Activated naive CD4-positive, alpha-beta T cell treated with Interleukin-2 at 50 U/mL for 16 hours (primary cell): ENCODE measurements around the gene AFAP1L2.

Experiments used
- DNase-seq: peaks from one replicate; pipeline ENCODE4 v3.0.0-alpha.2; 2020

AFAP1L2 gene

GRCh38 chr10:114308531-114309363, 95.6 kb downstream of the AFAP1L2 start:
- no peak for DNase-seq

DNA sequence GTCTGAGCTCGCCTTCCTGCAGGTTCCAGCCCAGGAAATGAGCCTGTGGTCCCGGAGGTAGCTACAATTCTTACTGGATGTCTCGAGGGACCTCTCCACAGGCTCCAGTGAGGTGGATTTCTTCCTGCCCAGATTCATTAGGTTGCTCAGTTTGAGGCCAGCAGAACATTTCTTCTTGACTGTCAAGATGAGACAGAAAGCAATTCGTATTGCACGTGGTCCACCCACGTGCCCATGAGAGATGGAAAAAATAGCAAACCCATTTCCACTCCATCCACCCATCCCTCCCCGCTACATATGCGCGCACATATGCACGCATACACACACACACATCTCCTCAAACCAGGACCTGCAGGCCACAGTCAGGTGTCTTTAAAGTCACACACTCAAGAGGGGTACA, 96.6 kb downstream of the AFAP1L2 start:
- no peak for DNase-seq

GRCh38 chr10:114306116-114306973, 98.0 kb downstream of the AFAP1L2 start:
- no peak for DNase-seq

- DNase-seq: no peak
Measured at GRCh38 chr10:114305521-114305925, 98.8 kb downstream of the AFAP1L2 start.

DNA sequence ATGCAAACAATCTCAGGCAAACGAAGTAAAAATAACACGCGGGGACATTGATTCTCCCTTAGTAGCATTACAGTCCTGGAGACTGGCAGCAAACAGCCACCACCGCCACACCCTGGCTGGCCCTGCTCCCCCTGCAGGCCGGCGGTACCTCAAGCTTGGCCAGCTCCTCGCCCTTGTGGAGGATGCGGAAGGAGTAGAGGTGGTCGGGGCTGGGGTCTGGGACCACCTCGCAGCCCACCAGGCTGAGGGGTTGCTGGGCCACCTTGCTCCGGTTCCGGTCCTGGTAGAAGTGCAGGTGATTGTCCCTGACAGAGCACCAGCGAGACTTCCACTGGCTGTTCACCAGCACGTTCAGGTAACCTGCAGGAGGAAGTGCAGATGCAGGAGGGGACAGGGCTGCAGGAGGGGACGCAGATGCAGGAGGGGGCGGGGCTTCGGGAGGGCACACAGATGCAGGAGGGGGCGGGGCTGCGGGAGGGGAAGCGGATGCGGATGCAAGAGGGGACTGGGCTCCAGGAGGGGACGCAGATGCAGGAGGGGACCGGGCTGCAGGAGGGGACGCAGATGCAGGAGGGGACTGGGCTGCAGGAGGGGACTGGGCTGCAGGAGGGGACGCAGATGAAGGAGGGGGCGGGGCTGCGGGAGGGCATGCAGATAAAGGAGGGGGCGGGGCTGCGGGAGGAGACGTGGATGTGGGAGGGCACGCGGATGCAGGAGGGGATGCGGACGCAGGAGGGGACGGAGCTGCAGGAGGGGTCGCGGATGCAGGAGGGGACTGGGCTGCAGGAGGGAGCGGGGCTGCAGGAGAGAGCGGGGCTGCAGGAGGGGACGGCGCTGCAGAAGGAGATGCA, 99.5 kb downstream of the AFAP1L2 start:
- peak; percentile 51 for DNase-seq

GRCh38 chr10:114304017-114304570, 100.2 kb downstream of the AFAP1L2 start:
- peak; percentile 71 for DNase-seq

- DNase-seq: no peak
Measured at GRCh38 chr10:114303556-114303955, 100.7 kb downstream of the AFAP1L2 start.

GRCh38 chr10:114301951-114302710, 102.2 kb downstream of the AFAP1L2 start:
- DNase-seq: no peak

DNA sequence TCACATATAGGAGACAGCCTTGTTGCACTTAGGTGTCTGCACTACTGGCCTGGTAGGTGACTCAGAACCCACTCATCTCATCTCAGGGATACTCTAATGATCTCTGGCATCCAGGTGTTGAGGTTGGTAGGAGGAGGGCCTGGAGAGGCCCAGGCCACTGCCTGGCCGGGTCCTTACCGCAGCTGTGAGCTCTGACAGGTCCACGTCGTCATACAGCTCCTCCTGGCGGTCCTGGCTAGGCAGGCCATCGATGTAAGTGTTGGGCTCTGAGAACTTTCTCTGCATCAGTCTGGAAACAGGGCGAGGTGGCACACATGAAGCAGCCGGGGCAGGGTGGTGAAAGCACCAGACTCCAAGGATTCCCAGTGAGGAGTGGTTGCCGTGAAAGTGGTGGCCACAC, 103.1 kb downstream of the AFAP1L2 start:
- no peak for DNase-seq

- DNase-seq: no peak
Measured at GRCh38 chr10:114300036-114300645, 104.2 kb downstream of the AFAP1L2 start.

DNA sequence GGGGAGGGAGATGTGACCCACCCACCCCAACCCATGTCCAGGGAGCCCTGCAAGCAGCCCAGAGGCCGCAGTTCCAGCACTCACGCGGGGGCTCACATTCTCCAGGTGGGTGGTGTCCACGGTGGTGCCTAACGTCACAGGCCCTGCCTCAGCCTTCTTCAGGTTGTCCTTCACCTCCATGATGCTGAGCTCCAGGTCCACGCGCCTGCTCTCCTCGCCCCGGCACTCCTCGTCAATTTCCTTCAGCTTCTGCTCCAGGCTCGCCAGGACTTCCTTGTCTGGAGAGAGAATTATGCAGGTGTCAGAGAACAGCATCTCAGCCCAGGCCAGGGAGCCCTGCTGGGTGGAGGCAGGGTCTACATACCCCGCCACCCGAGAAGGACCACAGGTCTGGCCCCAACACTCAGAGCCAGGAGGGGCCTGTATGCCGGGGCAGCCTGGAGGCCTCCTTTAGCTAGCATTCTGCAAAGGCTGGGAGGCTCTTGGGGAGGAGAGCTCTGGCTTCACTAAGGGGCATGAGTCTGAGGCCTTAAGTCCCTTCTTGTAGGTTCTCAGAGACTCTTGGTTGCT, 107.1 kb downstream of the AFAP1L2 start:
- DNase-seq: no peak

GRCh38 chr10:114295393-114295792, 108.9 kb downstream of the AFAP1L2 start:
- no peak for DNase-seq

DNA sequence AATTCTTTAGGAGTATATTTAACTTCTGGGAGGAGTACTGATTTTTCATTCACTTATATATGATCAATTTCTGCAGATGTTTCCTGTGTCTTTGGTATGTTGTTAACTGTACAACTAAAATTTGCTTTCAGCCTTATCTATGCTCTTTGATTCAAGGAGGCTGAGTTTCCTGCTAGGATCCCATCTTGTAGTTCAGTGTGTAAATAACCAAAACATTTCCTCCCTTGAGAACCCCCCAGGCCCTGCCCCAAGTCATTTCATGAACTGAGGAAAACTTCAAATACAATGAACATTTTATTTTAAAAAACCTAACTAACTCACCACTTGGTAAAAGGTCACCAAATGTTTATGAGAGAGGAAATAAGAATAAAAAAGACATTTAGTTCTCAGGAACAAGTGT, 109.8 kb downstream of the AFAP1L2 start:
- no peak for DNase-seq

DNA sequence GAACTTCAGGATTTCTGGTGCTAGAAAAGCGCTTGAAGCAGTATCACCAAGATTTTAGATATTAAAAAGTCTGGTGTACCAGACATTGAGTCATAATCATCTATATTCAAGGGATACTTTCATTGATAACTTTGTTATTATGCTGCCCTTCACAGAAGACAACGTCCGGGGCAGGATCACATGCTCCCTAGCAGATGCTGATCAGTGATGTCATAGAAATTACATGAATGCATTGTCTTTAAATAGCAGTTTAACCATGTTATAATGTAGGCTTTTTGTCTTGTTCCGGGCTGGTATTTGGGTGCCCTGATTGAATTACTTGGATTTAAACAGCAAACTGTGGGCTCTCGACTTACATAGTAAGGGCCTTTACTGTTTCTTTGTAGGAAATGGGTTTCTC, 111.2 kb downstream of the AFAP1L2 start:
- DNase-seq: no peak

DNA sequence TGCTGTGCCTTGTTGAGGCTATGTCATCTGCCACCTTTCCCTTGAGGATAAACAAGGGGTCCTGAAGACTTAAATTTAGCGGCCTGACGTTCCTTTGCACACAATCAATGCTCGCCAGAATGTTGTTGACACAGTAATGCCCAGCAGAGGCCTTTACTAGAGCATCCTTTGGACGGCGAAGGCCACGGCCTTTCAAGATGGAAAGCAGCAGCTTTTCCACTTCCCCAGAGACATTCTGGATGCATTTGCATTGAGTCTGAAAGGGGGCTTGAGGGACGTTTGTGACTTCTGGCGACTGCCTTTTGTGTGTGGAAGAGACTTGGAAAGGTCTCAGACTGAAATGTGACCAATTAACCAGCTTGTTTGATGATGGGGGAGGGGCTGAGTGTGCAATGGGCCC, 112.8 kb downstream of the AFAP1L2 start:
- DNase-seq: no peak

DNA sequence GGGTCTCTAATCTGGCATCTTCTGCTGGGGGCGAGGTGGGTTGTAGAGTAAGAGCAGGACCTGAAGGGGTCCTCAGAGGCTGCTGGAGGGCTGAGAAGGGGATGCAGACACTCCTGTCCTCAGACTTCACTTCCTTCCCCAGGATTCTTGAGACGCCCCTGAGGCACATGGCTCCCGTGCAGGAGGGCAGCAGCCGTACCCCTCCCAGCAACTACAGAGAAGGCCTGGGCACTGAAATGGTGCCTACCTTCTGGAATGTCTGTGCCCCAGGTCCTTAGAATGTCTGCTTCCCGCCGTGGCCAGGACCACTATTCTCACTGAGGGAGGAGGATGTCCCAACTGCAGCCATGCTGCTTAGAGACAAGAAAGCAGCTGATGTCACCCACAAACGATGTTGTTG, 113.2 kb downstream of the AFAP1L2 start:
- DNase-seq: no peak

GRCh38 chr10:114290038-114290437, 114.3 kb downstream of the AFAP1L2 start:
- DNase-seq: no peak

DNA sequence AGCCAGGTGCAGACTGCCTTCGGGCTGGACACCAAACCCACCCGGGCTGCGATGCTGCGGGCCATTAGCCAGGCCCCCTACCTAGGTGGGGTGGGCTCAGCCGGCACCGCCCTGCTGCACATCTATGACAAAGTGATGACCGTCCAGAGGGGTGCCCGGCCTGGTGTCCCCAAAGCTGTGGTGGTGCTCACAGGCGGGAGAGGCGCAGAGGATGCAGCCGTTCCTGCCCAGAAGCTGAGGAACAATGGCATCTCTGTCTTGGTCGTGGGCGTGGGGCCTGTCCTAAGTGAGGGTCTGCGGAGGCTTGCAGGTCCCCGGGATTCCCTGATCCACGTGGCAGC, 115.2 kb downstream of the AFAP1L2 start:
- no peak for DNase-seq

GRCh38 chr10:114288424-114289095, 115.7 kb downstream of the AFAP1L2 start:
- DNase-seq: no peak

- DNase-seq: no peak
Measured at GRCh38 chr10:114286921-114287320, 117.4 kb downstream of the AFAP1L2 start.

DNA sequence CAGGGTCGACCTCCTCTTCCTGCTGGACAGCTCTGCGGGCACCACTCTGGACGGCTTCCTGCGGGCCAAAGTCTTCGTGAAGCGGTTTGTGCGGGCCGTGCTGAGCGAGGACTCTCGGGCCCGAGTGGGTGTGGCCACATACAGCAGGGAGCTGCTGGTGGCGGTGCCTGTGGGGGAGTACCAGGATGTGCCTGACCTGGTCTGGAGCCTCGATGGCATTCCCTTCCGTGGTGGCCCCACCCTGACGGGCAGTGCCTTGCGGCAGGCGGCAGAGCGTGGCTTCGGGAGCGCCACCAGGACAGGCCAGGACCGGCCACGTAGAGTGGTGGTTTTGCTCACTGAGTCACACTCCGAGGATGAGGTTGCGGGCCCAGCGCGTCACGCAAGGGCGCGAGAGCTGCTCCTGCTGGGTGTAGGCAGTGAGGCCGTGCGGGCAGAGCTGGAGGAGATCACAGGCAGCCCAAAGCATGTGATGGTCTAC, 118.3 kb downstream of the AFAP1L2 start:
- DNase-seq: no peak
